Uterus (tissue), 4 donors: Measurements from ENCODE around the gene AGBL1. TPM values are rescaled to one million over a fixed set of nuclear protein-coding genes. Genes with fewer than 3 reads are reported as not detected.

Source experiments
- DNase-seq, 2 donors: peaks; one replicate each; pipeline ENCODE4 v3.0.0-alpha.2; 2019 to 2020
- H3K27ac ChIP-seq, 2 donors: fragments of 200-600 bp; sonication (generic); 1 replicate in 1 of 2; 2 replicates in 1 of 2; pipeline ENCODE4 v1.5.1; 2016 to 2018
- H3K27me3 ChIP-seq, 2 donors: fragments of 200-600 bp; sonication (generic); one replicate each; pipeline ENCODE4 v1.5.1; 2018 to 2019; ENCODE audit warnings: control low read depth in 1 of 2
- H3K36me3 ChIP-seq, 2 donors: fragments of 200-600 bp; sonication (generic); one replicate each; pipeline ENCODE4 v1.5.1; 2019; ENCODE audit warnings: control low read depth in 1 of 2
- H3K4me1 ChIP-seq, 2 donors: fragments of 200-600 bp; sonication (generic); one replicate each; pipeline ENCODE4 v1.5.1; 2018 to 2019; ENCODE audit warnings: control low read depth in 1 of 2
- H3K4me3 ChIP-seq, 2 donors: fragments of 200-600 bp; sonication (generic); 1 replicate in 1 of 2; 2 replicates in 1 of 2; pipeline ENCODE4 v1.5.1; 2018 to 2019; ENCODE audit warnings: mild to moderate bottlenecking in 1 of 2
- H3K9me3 ChIP-seq, 2 donors: fragments of 200-600 bp; sonication (generic); one replicate each; pipeline ENCODE4 v1.5.1; 2019; ENCODE audit warnings: control low read depth in 1 of 2
- CTCF ChIP-seq, 4 experiments: fragments of 200-600 bp in 2 of 4; fragments of 450-650 bp in 2 of 4; sonication (generic) in 2 of 4; IDR thresholded peaks; one replicate each; pipeline ENCODE4 v1.5.1; 2016 to 2019; ENCODE audit warnings: antibody characterized with exemption in 4 of 4, mild to moderate bottlenecking in 2 of 4, moderate library complexity in 1 of 4
- POLR2A ChIP-seq, 2 donors: fragments of 450-650 bp; IDR thresholded peaks; one replicate each; pipeline ENCODE4 v1.6.1; 2016; ENCODE audit warnings: antibody characterized with exemption in 2 of 2, mild to moderate bottlenecking in 1 of 2, moderate library complexity in 1 of 2
- intact Hi-C: fragments of 100-400 bp; cut with DNase I; formaldehyde crosslinking; loops from one replicate; pipeline ENCODE4 v1.15.1; 2023; ENCODE audit warnings: low total_unique reads
- total RNA-seq, 4 donors: library from RNA; depleted of rRNA in 3 of 4; stranded (reverse); fragments of >200 nt in 3 of 4; gene quantifications; one replicate each; pipeline versions ENCODE4 v1.1.0 to v1.2.4, GENCODE V29; 2014 to 2023
- donor health status: DM: yes; HTN: yes; CAD: no.

The AGBL1 gene
- total RNA-seq, 4 donors from 2014 or later: 0.07 TPM; not detected in 3

DNA sequence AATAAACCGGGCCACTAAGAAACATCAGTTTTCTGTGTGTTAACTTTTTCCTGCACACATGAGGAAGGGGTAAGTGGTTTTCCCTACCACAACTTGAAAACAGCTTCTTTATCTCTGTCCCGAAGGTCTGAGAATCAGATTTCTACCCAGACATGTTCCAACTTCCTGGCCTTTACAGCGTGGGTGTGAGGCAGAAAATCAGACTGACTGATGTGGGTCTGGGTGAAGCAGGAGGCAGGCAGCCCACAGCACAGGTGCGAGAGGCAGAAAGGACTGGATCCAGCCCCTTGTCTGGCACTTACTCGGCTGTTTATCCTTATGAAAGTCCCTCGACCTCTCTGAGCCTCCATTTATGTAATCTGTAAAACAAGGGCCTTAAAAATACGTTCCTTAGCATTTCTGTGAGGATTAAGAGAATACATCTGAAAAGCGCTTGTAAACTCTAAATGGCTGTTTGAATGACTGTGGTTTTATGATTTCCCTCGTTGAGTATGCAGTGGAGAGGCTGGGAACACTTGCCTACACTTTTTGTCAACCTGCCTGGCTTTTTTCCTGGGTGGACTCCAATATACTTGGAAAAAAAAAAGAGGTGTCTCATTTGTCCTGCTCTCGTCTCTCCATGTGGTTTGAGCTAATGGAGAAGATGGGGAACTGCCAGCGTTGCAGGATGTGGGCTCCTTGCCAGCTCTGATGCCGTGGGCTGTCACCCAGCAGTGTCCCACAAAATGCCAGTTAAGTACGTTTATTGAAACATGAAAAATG is 3.1 kb downstream of the AGBL1 start:
- Histone ChIP-seq H3K27me3 (no peaks in the 10 kb centered on the region), H3K27ac (no peak overlapping the region), H3K36me3 (no peaks in the 10 kb centered on the region), H3K4me1 (no peaks in the 10 kb centered on the region), H3K4me3 (no peak overlapping the region), H3K9me3 (no peaks in the 10 kb centered on the region)
- TF ChIP-seq POLR2A (IDR thresholded peaks at IDR 0.05): no peak
- TF ChIP-seq CTCF (IDR thresholded peaks at IDR 0.05): no peak
- no peak for DNase-seq
- intact Hi-C loops: no loop called here

GRCh38 chr15:86087808-86088207 is 8.1 kb downstream of the AGBL1 start:
- intact Hi-C loops: no loop called here
- Histone ChIP-seq H3K27me3 (no peaks in the 10 kb centered on the region), H3K36me3 (no peaks in the 10 kb centered on the region), H3K27ac (no peak overlapping the region), H3K9me3 (no peaks in the 10 kb centered on the region), H3K4me3 (no peak overlapping the region), H3K4me1 (no peaks in the 10 kb centered on the region)
- DNase-seq: no peak
- TF ChIP-seq POLR2A (IDR thresholded peaks at IDR 0.05) (no peak), CTCF (IDR thresholded peaks at IDR 0.05) (no peak)

- TF ChIP-seq POLR2A (IDR thresholded peaks at IDR 0.05): no peak
- no peak for TF ChIP-seq CTCF (IDR thresholded peaks at IDR 0.05)
- Histone ChIP-seq H3K4me1 (no peaks in the 10 kb centered on the region), H3K27ac (no peak overlapping the region), H3K4me3 (no peak overlapping the region), H3K36me3 (no peaks in the 10 kb centered on the region), H3K9me3 (no peaks in the 10 kb centered on the region), H3K27me3 (no peaks in the 10 kb centered on the region)
- no peak for DNase-seq
- intact Hi-C loops: no loop called here
Observed at GRCh38 chr15:86089422-86089821, 9.8 kb downstream of the AGBL1 start.

- Histone ChIP-seq H3K4me3 (no peak overlapping the region), H3K4me1 (no peaks in the 10 kb centered on the region), H3K36me3 (no peaks in the 10 kb centered on the region), H3K27ac (no peak overlapping the region), H3K9me3 (peaks cover 0 to 5% of the 10 kb centered on the region in 2 donors), H3K27me3 (no peaks in the 10 kb centered on the region)
- intact Hi-C loops: no loop called here
- no peak for DNase-seq
- TF ChIP-seq CTCF (IDR thresholded peaks at IDR 0.05) (no peak), POLR2A (IDR thresholded peaks at IDR 0.05) (no peak)
Observed at GRCh38 chr15:86101818-86102217, 22.1 kb downstream of the AGBL1 start.

DNA sequence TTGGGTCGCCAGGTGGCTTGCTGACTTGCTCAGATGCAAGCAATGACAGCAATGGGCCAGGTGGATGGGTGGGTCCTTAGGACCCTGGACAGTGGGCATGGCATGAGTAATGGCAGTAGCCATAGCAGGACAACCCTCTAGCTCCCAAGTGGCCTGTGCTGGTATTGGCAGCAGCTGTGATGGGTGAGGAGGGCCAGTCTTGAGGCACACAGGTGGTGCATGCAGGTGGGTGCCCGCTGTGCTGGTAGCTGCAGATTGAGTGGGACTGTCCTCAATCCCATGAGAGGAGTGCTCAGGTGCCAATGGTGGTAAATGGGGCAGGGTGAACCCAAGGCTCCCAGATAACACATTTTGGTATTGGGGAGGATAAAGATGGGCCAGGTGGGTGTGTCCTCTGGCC is 24.2 kb downstream of the AGBL1 start:
- no peak for DNase-seq
- Histone ChIP-seq H3K36me3 (no peaks in the 10 kb centered on the region), H3K4me1 (no peaks in the 10 kb centered on the region), H3K27ac (no peak overlapping the region), H3K27me3 (no peaks in the 10 kb centered on the region), H3K4me3 (no peak overlapping the region), H3K9me3 (peaks cover 0 to 5% of the 10 kb centered on the region in 2 donors)
- TF ChIP-seq CTCF (IDR thresholded peaks at IDR 0.05) (no peak), POLR2A (IDR thresholded peaks at IDR 0.05) (no peak)
- intact Hi-C loops: no loop called here
